ENCODE results near the gene ETHE1. TPM values are rescaled to one million over a fixed set of nuclear protein-coding genes. Genes with fewer than 3 reads are reported as not detected.

ETHE1 gene
- polyA plus RNA-seq, 3 donors, result 24.2 to 28.1 (median 27.9) TPM

GRCh38 chr19:43498233-43498842, 28.7 kb downstream of the ETHE1 start:
- DNase-seq (ENCODE audit: low read depth in 3 of 3, low spot score in 2 of 3), result no peak

- no peak for DNase-seq (ENCODE audit: low read depth in 3 of 3, low spot score in 2 of 3)
Observed at GRCh38 chr19:43496960-43497359, 30.0 kb downstream of the ETHE1 start.

- DNase-seq (ENCODE audit: low read depth in 3 of 3, low spot score in 2 of 3), result no peak
Observed at GRCh38 chr19:43495082-43495481, 31.9 kb downstream of the ETHE1 start.

- DNase-seq (ENCODE audit: low read depth in 3 of 3, low spot score in 2 of 3), result no peak
Observed at GRCh38 chr19:43490759-43491158, 36.2 kb downstream of the ETHE1 start.

- no peak for DNase-seq (ENCODE audit: low read depth in 3 of 3, low spot score in 2 of 3)
Observed at GRCh38 chr19:43489979-43490599, 36.9 kb downstream of the ETHE1 start.

DNA sequence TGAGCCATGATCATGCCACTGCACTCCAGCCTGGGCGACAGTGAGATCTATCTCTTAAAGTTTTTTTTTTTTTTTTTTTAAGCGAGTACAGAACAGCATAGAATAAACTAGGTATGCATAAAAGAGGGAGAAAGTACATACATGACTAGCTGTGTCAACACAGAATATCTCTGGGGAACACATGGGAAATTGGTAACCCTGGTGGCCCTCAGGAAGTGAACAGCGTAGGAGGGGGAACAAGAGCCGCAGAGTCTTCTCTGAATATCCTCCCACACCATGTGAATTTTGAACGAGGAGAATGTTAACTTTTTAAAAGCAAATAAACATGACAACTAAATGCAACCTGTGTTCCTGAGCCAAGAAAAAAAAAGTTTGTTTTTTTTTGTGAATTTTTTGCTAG, 37.7 kb downstream of the ETHE1 start:
- DNase-seq (ENCODE audit: low read depth in 3 of 3, low spot score in 2 of 3), result no peak

GRCh38 chr19:43488179-43488578, 38.8 kb downstream of the ETHE1 start:
- DNase-seq (ENCODE audit: low read depth in 3 of 3, low spot score in 2 of 3), result no peak

DNA sequence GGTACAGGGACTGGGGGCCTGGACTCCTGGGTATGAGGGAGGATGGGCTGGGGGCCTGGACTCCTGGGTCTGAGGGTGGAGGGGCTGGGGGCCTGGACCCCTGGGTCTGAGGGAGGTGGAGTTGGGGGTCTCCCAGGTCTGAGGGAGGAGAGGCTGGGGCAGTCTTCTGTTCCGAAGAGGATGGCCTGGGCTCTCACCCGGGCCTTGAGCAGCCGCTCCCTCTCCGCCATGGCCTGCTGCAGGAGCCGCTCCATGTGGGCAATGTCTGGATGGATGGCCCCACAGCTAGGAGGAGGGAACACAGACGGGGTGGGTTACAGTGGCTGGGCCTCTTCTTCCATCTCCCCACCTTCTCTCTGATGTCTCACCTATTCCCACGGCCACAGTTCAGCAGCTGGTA, 40.6 kb downstream of the ETHE1 start:
- no peak for DNase-seq (ENCODE audit: low read depth in 3 of 3, low spot score in 2 of 3)

GRCh38 chr19:43485951-43486350, 41.0 kb downstream of the ETHE1 start:
- DNase-seq (ENCODE audit: low read depth in 3 of 3, low spot score in 2 of 3), result no peak

DNA sequence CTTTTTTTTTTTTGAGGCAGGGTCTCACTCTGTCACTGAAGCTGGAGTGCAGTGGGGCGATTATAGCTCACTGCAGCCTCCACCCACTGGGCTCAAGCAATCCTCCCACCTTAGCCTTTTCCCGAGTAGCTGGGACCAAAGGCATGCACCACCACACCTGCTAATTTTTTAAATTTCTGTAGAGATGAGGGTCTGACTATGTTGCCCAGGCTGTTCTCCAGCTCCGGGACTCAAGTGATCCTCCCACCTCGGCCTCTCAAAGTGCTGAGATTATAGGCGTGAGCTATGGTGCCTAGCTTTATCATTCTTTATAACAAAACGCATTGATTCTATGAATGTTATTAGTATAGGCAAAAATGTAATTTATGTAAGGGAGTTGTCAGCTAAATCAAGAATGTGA, 43.7 kb downstream of the ETHE1 start:
- DNase-seq (ENCODE audit: low read depth in 3 of 3, low spot score in 2 of 3), result no peak

- DNase-seq (ENCODE audit: low read depth in 3 of 3, low spot score in 2 of 3), result no peak
Observed at GRCh38 chr19:43482193-43482592, 44.8 kb downstream of the ETHE1 start.

- no peak for DNase-seq (ENCODE audit: low read depth in 3 of 3, low spot score in 2 of 3)
Observed at GRCh38 chr19:43481701-43482100, 45.3 kb downstream of the ETHE1 start.

GRCh38 chr19:43480574-43480973, 46.4 kb downstream of the ETHE1 start:
- no peak for DNase-seq (ENCODE audit: low read depth in 3 of 3, low spot score in 2 of 3)

GRCh38 chr19:43479961-43480561, 46.9 kb downstream of the ETHE1 start:
- DNase-seq (ENCODE audit: low read depth in 3 of 3, low spot score in 2 of 3), result no peak

- no peak for DNase-seq (ENCODE audit: low read depth in 3 of 3, low spot score in 2 of 3)
Observed at GRCh38 chr19:43479226-43479625, 47.8 kb downstream of the ETHE1 start.

GRCh38 chr19:43478323-43478722, 48.7 kb downstream of the ETHE1 start:
- no peak for DNase-seq (ENCODE audit: low read depth in 3 of 3, low spot score in 2 of 3)

GRCh38 chr19:43476606-43477005, 50.4 kb downstream of the ETHE1 start:
- DNase-seq (ENCODE audit: low read depth in 3 of 3, low spot score in 2 of 3), result no peak

GRCh38 chr19:43474986-43475705, 51.9 kb downstream of the ETHE1 start:
- peak; percentile 80 to 89 (median 84) for DNase-seq (ENCODE audit: low read depth in 3 of 3, low spot score in 2 of 3)

GRCh38 chr19:43474487-43474886, 52.5 kb downstream of the ETHE1 start:
- no peak for DNase-seq (ENCODE audit: low read depth in 3 of 3, low spot score in 2 of 3)

- DNase-seq (ENCODE audit: low read depth in 3 of 3, low spot score in 2 of 3), result no peak
Observed at GRCh38 chr19:43471091-43471490, 55.9 kb downstream of the ETHE1 start.

GRCh38 chr19:43470288-43470687, 56.7 kb downstream of the ETHE1 start:
- no peak for DNase-seq (ENCODE audit: low read depth in 3 of 3, low spot score in 2 of 3)

- DNase-seq (ENCODE audit: low read depth in 3 of 3, low spot score in 2 of 3), result no peak
Observed at GRCh38 chr19:43469160-43469480, 57.9 kb downstream of the ETHE1 start.
